K562 (cell line): ENCODE data around the gene GCH1. TPM values are rescaled to one million over a fixed set of nuclear protein-coding genes. Genes with fewer than 3 reads are reported as not detected.

ENCODE experiments used
- ATAC-seq: fragments of 200-7000 bp; cut with Tn5 transposase; 3 replicates; pipeline ENCODE4 v1.9.1; 2020; ENCODE audit warnings: moderate library complexity
- BruUV-seq: library from RNA; stranded (reverse); fragments of 400-500 nt; replicated peaks from 2 replicates; lab custom pipeline; 2021; lab: Mats Ljungman, UMichigan
- CTCF ChIA-PET: fragments of 300-600 bp; formaldehyde crosslinking; extraction: SDS; loops from one replicate; lab custom pipeline; 2021; ENCODE audit warnings: low intra/inter-chr PET ratio; lab: Yijun Ruan, JAX
- POLR2A ChIA-PET: fragments of 300-600, 350-650 bp; sonication (Branson Sonifier 250); formaldehyde crosslinking; extraction: SDS; loops from one replicate; lab custom pipeline; 2021; ENCODE audit warnings: antibody characterized with exemption, inconsistent platforms; lab: Yijun Ruan, JAX
- DNase-seq, 4 experiments: peaks; one replicate each; pipeline versions ENCODE4 v3.0.0 to v3.0.0-alpha.2; 2011 to 2018; ENCODE audit warnings: low spot score in 3 of 4, mixed read lengths in 3 of 4; ENCODE audit errors: extremely low read depth in 1 of 4
- FAIRE-seq: peaks from 2 replicates; lab custom pipeline; 2011; peaks lifted over from hg19 to GRCh38; lab: Jason Lieb, UNC
- H2AFZ ChIP-seq: 2 replicates; pipeline ENCODE4 v1.6.0; 2011; ENCODE audit warnings: low read depth, low read length, control low read depth, inconsistent platforms
- H3K27ac ChIP-seq: fragments of 200-600 bp; 3 replicates; pipeline ENCODE4 v1.8.0; 2011; ENCODE audit warnings: low read depth, mild to moderate bottlenecking, control low read depth, inconsistent platforms, low read length, moderate library complexity, mixed read lengths; ENCODE audit errors: extremely low read depth
- H3K27me3 ChIP-seq, 2 experiments: fragments of 300-600 bp in 1 of 2; 2 replicates in 1 of 2; 3 replicates in 1 of 2; pipeline versions ENCODE4 v1.6.0 to v1.8.0; 2011; ENCODE audit warnings: inconsistent platforms in 2 of 2, low read length in 2 of 2, mild to moderate bottlenecking in 1 of 2, mixed read lengths in 1 of 2, moderate library complexity in 1 of 2; ENCODE audit not compliant: control insufficient read depth in 2 of 2, insufficient read depth in 2 of 2
- H3K36me3 ChIP-seq: fragments of 300-600 bp; 3 replicates; pipeline ENCODE4 v1.8.0; 2011; ENCODE audit warnings: mild to moderate bottlenecking, low read length, inconsistent platforms; ENCODE audit not compliant: control insufficient read depth, insufficient read depth
- H3K4me1 ChIP-seq, 2 experiments: fragments of 200-600 bp in 1 of 2; replicated peaks in 1 of 2; 2 replicates in 1 of 2; 3 replicates in 1 of 2; pipeline versions ENCODE4 v1.5.1 to v1.8.0; 2011; ENCODE audit warnings: inconsistent platforms in 2 of 2, low read length in 2 of 2, mild to moderate bottlenecking in 1 of 2, mixed read lengths in 1 of 2, moderate library complexity in 1 of 2; ENCODE audit not compliant: control insufficient read depth in 2 of 2, insufficient read depth in 2 of 2
- H3K4me2 ChIP-seq: 2 replicates; pipeline ENCODE4 v1.6.1; 2011; ENCODE audit warnings: low read length, control low read depth, inconsistent platforms, mixed read lengths; ENCODE audit not compliant: insufficient read depth
- H3K4me3 ChIP-seq: fragments of 200-600 bp; sonication (generic), shearing (Covaris generic); 2 replicates; pipeline ENCODE4 v1.5.1; 2016; ENCODE audit warnings: control low read depth, inconsistent platforms
- H3K79me2 ChIP-seq: fragments of 200-600 bp; 3 replicates; pipeline ENCODE4 v1.8.0; 2011; ENCODE audit warnings: low read length, inconsistent platforms; ENCODE audit not compliant: control insufficient read depth, insufficient read depth
- H3K9ac ChIP-seq, 2 experiments: 2 replicates each; pipeline versions ENCODE4 v1.6.0 to v1.6.1; 2011; ENCODE audit warnings: low read depth in 2 of 2, low read length in 2 of 2, control low read depth in 1 of 2, inconsistent platforms in 1 of 2, mild to moderate bottlenecking in 1 of 2, mixed read lengths in 1 of 2; ENCODE audit not compliant: insufficient read depth in 1 of 2
- H3K9me1 ChIP-seq: one replicate; pipeline ENCODE4 v1.6.0; 2011; ENCODE audit warnings: inconsistent platforms, mild to moderate bottlenecking, low read length, moderate library complexity; ENCODE audit not compliant: control insufficient read depth, insufficient read depth
- H3K9me3 ChIP-seq: replicated peaks from 2 replicates; pipeline ENCODE4 v1.5.1; 2011; ENCODE audit warnings: low read depth, low read length, inconsistent platforms; ENCODE audit not compliant: control insufficient read depth, insufficient read depth
- H4K20me1 ChIP-seq: replicated peaks from 2 replicates; pipeline ENCODE4 v1.6.1; 2011; ENCODE audit warnings: low read length, inconsistent platforms, mixed read lengths; ENCODE audit not compliant: control insufficient read depth, insufficient read depth
- MBD2 ChIP-seq: sonication (generic); IDR thresholded peaks from 2 replicates; pipeline ENCODE4 v1.6.1; 2016; ENCODE audit warnings: low read depth, borderline replicate concordance
- MNT ChIP-seq, 2 experiments: fragments of 450-650 bp; conservative IDR thresholded peaks; 2 replicates each; pipeline ENCODE4 v1.6.1; 2017; ENCODE audit warnings: mild to moderate bottlenecking in 2 of 2, moderate library complexity in 2 of 2
- ZNF589 ChIP-seq: fragments of 200-800 bp; sonication (Bioruptor generic); IDR thresholded peaks from 2 replicates; pipeline ENCODE4 v1.6.1; 2016; ENCODE audit warnings: low read depth, missing genetic modification characterization, missing compliant biosample characterization
- WGBS: fragments of 100-300 bp; shearing (Covaris generic); methylation state at CpG from one replicate; pipeline ENCODE4 v1.1.6; 2016; ENCODE audit warnings: low coverage, mixed read lengths; ENCODE audit not compliant: insufficient coverage; ENCODE audit errors: missing lambda C conversion rate; 5-methylcytosine and 5-hydroxymethylcytosine counted together
- in situ Hi-C: fragments of 300-500 bp; cut with MboI; formaldehyde crosslinking; loops from 4 replicates; pipeline ENCODE4 v1.15.0; 2018; ENCODE audit warnings: inconsistent platforms, mixed read lengths
- intact Hi-C: fragments of 100-400 bp; cut with micrococcal nuclease; formaldehyde crosslinking; loops from 2 replicates; pipeline ENCODE4 v1.14.2; 2022
- polyA plus RNA-seq, 8 experiments: library from polyadenylated mRNA; depleted of rRNA in 4 of 8; stranded (reverse) in 5 of 8; unstranded in 3 of 8; fragments of >200 nt; fragmentation: Nextera tagmentation in 2 of 8; fragmentation: Illumina TruSeq in 1 of 8; extraction: Ambion mirVana in 2 of 8; extraction: Trizol in 1 of 8; gene quantifications; 2 replicates each; pipeline versions ENCODE4 v1.2.1 to v1.2.3, GENCODE V29; 2011 to 2014; ENCODE audit warnings: inconsistent platforms in 1 of 8, missing spikeins in 1 of 8
- total RNA-seq, 7 experiments: library from RNA; depleted of rRNA in 6 of 7; stranded (reverse); fragments of >200 nt in 6 of 7; fragmentation: Illumina TruSeq in 2 of 7; extraction: Trizol in 2 of 7; gene quantifications; 2 replicates each; pipeline versions ENCODE4 v1.2.1 to v1.2.3, GENCODE V29; 2011 to 2021; ENCODE audit warnings: low replicate concordance in 1 of 7

Gene GCH1
- total and polyA plus RNA-seq, 9 of the 15 experiments (the other 6 are each of a cell fraction or from before 2014, with no cell fraction given), result 3.9 to 13.1 (median 6.5) TPM

DNA sequence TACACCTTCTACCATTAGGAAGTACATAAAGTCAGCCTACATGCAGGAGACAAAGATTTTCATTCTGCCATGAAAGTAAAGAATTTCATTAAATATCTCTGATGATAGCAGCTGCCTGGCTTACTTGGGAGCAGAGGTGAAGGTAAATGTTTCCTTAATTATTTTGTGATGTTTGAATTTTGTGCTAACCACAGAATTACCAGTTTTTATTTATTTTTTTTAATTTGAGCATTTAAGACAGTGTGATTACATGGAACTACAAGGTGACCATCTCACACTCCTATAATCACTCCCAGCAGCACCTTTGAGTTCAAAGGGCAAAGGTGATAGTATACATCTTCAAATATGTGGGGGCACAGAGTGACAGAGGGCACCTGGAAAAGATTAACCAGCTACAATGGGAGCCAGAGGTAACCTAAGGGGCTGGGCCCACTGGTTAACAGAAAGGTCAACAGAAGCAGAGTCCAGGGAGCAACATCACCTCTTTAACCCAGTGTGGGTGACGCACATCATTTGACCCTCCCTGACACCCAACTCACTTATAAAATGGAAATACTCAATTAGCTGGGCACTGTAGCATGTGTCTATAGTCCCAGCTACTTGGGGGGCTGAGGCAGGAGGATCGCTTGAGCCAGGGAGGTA, 65.0 kb downstream of the GCH1 start:
- Histone ChIP-seq H3K4me1 (no peaks in the 10 kb centered on the region), H3K9ac (no peak overlapping the region), H3K4me2 (no peak overlapping the region), H2AFZ (no peak overlapping the region), H3K36me3 (no peaks in the 10 kb centered on the region), H3K4me3 (no peak overlapping the region)
- POLR2A ChIA-PET, result no interaction called here
- intact Hi-C loops, result no loop called here
- ATAC-seq, result no peak
- no peak for TF ChIP-seq MNT (conservative IDR thresholded peaks at IDR 0.05)
- no peak for TF ChIP-seq MBD2
- no peak for TF ChIP-seq ZNF589 (CRISPR knock-in tag)
- TF ChIP-seq, all 486 proteins: peak for 0
- Histone ChIP-seq H3K9me1 (no peaks in the 10 kb centered on the region), H3K79me2 (no peaks in the 10 kb centered on the region), H4K20me1 (no peaks in the 10 kb centered on the region), H3K27ac (no peak overlapping the region), H3K27me3 (peaks cover 0 to 3% of the 10 kb centered on the region in 2 experiments; a peak in 1 of 5 replicates), H3K9me3 (no peaks in the 10 kb centered on the region)
- WGBS, result 39% methylated on average over 2 of the region's 2 CpGs
- CTCF ChIA-PET, result no interaction called here
- BruUV-seq, result no TSS peak
- no peak for FAIRE-seq
- no peak for DNase-seq
- in situ Hi-C loops, result no loop called here
